D721Med (cell line): Measurements from ENCODE around the gene KHDRBS2.

Source experiments
- DNase-seq: peaks from one replicate; pipeline ENCODE4 v3.0.0; 2011; ENCODE audit warnings: low spot score; ENCODE audit not compliant: insufficient read length
- FAIRE-seq: peaks from 2 replicates; lab custom pipeline; 2011; peaks lifted over from hg19 to GRCh38; lab: Jason Lieb, UNC
- CTCF ChIP-seq: IDR thresholded peaks from 2 replicates; pipeline ENCODE4 v1.5.1; 2012; ENCODE audit warnings: mild to moderate bottlenecking, control low read depth; ENCODE audit not compliant: insufficient read depth; ENCODE audit errors: missing control alignments

Gene KHDRBS2

GRCh38 chr6:62285612-62286469 is at the start of gene KHDRBS2:
TSS of gene KHDRBS2 (minus strand) at chr6:62286225.
- DNase-seq = peak; percentile 20
- FAIRE-seq = no peak
- TF ChIP-seq CTCF = no peak

GRCh38 chr6:62328607-62329006 is 42.6 kb upstream of the KHDRBS2 start:
- DNase-seq (no peak), FAIRE-seq (no peak)
- no peak for TF ChIP-seq CTCF

- FAIRE-seq (no peak), DNase-seq (no peak)
- no peak for TF ChIP-seq CTCF
These were observed 38.8 kb upstream of the KHDRBS2 start for GRCh38 chr6:62324834-62325233.

- TF ChIP-seq CTCF = no peak
- DNase-seq (no peak), FAIRE-seq (no peak)
These were observed 37.9 kb upstream of the KHDRBS2 start for GRCh38 chr6:62323818-62324431.

- TF ChIP-seq CTCF = no peak
- no peak for DNase-seq
- FAIRE-seq = no peak
These were observed 12.8 kb upstream of the KHDRBS2 start for GRCh38 chr6:62298745-62299392.

- no peak for TF ChIP-seq CTCF
- FAIRE-seq = no peak
- DNase-seq = no peak
These were observed 10.5 kb upstream of the KHDRBS2 start for GRCh38 chr6:62296541-62296940.

GRCh38 chr6:62288974-62289373 is 2.9 kb upstream of the KHDRBS2 start:
- no peak for DNase-seq
- no peak for TF ChIP-seq CTCF
- FAIRE-seq = no peak
